Kidney (tissue), 14 donors: ENCODE results near the gene ANKS1B. TPM values are rescaled to one million over a fixed set of nuclear protein-coding genes. Genes with fewer than 3 reads are reported as not detected.

Source experiments
- DNase-seq, 5 donors: peaks; one replicate each; pipeline ENCODE4 v3.0.0-alpha.2; 2013 to 2020
- FAIRE-seq: peaks from 2 replicates; lab custom pipeline; 2012; peaks lifted over from hg19 to GRCh38; lab: Jason Lieb, UNC
- H3K27ac ChIP-seq, 2 donors: one replicate each; pipeline ENCODE4 v1.7.0; 2013; ENCODE audit warnings: low read depth in 2 of 2, low read length in 2 of 2, inconsistent platforms in 1 of 2
- H3K27me3 ChIP-seq: one replicate; pipeline ENCODE4 v1.7.1; 2013; ENCODE audit warnings: low read length, inconsistent platforms; ENCODE audit not compliant: control insufficient read depth, insufficient read depth
- H3K36me3 ChIP-seq, 3 donors: one replicate each; pipeline versions ENCODE4 v1.7.0 to v1.7.1; 2013; ENCODE audit warnings: low read length in 3 of 3, control low read depth in 1 of 3, inconsistent platforms in 1 of 3; ENCODE audit not compliant: insufficient read depth in 3 of 3, control insufficient read depth in 2 of 3
- H3K4me1 ChIP-seq, 3 donors: one replicate each; pipeline versions ENCODE4 v1.7.0 to v1.7.1; 2013; ENCODE audit warnings: low read length in 3 of 3, inconsistent platforms in 1 of 3, low read depth in 1 of 3; ENCODE audit not compliant: control insufficient read depth in 2 of 3, insufficient read depth in 2 of 3
- H3K4me3 ChIP-seq, 3 donors: one replicate each; pipeline versions ENCODE4 v1.7.0 to v1.8.1; 2013; ENCODE audit warnings: low read length in 3 of 3, control low read depth in 1 of 3, inconsistent platforms in 1 of 3
- H3K9ac ChIP-seq, 3 donors: one replicate each; pipeline versions ENCODE4 v1.7.0 to v1.7.1; 2013; ENCODE audit warnings: low read length in 3 of 3, control low read depth in 1 of 3, inconsistent platforms in 1 of 3
- H3K9me3 ChIP-seq, 3 donors: one replicate each; pipeline versions ENCODE4 v1.7.0 to v1.7.1; 2013; ENCODE audit warnings: low read length in 3 of 3, control low read depth in 1 of 3, inconsistent platforms in 1 of 3; ENCODE audit not compliant: control insufficient read depth in 2 of 3, insufficient read depth in 1 of 3
- CTCF ChIP-seq: IDR thresholded peaks from 3 replicates; pipeline ENCODE4 v1.5.1; 2012; ENCODE audit warnings: mild to moderate bottlenecking, moderate library complexity, borderline replicate concordance; ENCODE audit not compliant: insufficient read depth; ENCODE audit errors: extremely low read depth
- intact Hi-C: fragments of 100-400 bp; cut with DNase I; formaldehyde crosslinking; loops from one replicate; pipeline ENCODE4 v1.11.1; 2022
- polyA plus RNA-seq: library from polyadenylated mRNA; stranded (reverse); fragments of 350-450 nt; fragmentation: Illumina TruSeq; extraction: RNeasy Lipid Tissue Mini Kit (QIAGEN cat#74804); gene quantifications from one replicate; pipeline ENCODE4 v1.2.3, GENCODE V29; 2014; ENCODE audit warnings: low read depth, low replicate concordance; ENCODE audit not compliant: insufficient read depth
- total RNA-seq: library from RNA; stranded (reverse); fragmentation: NEBNext Ultra II Directional; extraction: Animal tissue kit (Norgen Biotek cat#: 25700); gene quantifications from one replicate; pipeline ENCODE4 v1.2.1, GENCODE V29; 2021
- donor health status: control.
- donor health status: control.
- donor health status: control.
- donor health status: control.
- donor health status: control.
- donor health status: DM: yes; HTN: yes; CAD: no.
- donor health status: Normal renal cell carcinoma (clear cell type).

The ANKS1B gene
- total and polyA plus RNA-seq, 2 donors from 2014 or later: 1.7 to 5.8 TPM

DNA sequence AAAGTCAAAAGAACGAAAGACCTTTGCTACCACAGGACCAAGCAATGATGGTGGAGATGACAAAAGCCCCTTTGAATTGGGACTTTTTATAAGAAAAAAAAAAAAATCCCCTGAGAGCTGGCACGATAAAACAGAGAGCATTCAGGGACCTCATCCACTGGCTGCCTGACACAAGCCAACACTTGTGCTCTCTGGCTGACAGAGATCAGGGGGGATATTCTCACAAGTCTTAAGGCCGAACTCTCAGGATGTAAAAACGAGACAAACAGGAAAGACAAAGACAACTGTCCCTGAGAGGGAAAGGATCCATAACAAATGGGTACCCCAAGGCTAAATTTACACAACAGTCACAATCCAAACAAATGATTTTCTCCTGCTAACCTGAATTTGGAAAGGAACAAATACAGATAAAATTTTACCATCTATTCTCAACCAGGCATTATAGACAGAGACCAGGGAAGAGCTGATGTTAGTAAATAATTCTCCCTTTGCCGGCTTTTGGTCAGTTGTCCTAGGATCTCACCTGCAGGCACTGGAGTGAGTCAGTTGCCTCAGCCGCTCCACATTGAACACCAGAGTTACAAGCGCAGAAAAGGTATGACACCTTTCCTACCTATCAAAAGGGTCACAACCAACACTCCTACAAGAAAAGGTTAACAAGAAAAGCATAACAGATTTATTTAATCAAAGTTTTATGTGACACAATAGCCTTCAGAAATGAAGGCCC lies 375.1 kb downstream of the ANKS1B start:
- TF ChIP-seq CTCF: no peak
- no peak for FAIRE-seq
- Histone ChIP-seq H3K27ac (no peak overlapping the region), H3K4me3 (no peak overlapping the region), H3K9me3 (no peaks in the 10 kb centered on the region), H3K9ac (no peak overlapping the region), H3K36me3 (no peaks in the 10 kb centered on the region), H3K27me3 (no peaks in the 10 kb centered on the region), H3K4me1 (no peaks in the 10 kb centered on the region)
- intact Hi-C loops: no loop called here
- no peak for DNase-seq

GRCh38 chr12:99600388-99600787 lies 384.3 kb downstream of the ANKS1B start:
- H3K27ac ChIP-seq: no peak overlapping the region

GRCh38 chr12:99598785-99599184 lies 386.0 kb downstream of the ANKS1B start:
- DNase-seq (no peak), FAIRE-seq (no peak)
- no peaks in the 10 kb centered on the region for H3K27me3 ChIP-seq
- intact Hi-C loops: no loop called here
- no peaks in the 10 kb centered on the region for H3K36me3 ChIP-seq
- no peak overlapping the region for H3K4me3 ChIP-seq
- TF ChIP-seq CTCF: no peak
- H3K27ac ChIP-seq: no peak overlapping the region
- H3K4me1 ChIP-seq: no peaks in the 10 kb centered on the region
- H3K9ac ChIP-seq: no peak overlapping the region
- no peaks in the 10 kb centered on the region for H3K9me3 ChIP-seq

More at GRCh38 chr12:99600388-99600787, 384.3 kb downstream of the ANKS1B start:
- no peaks in the 10 kb centered on the region for H3K9me3 ChIP-seq
- no peak overlapping the region for H3K4me3 ChIP-seq
- no peak for TF ChIP-seq CTCF
- intact Hi-C loops: no loop called here
- DNase-seq (peak in 2 of 5 donors; percentile 17 to 33), FAIRE-seq (no peak)
- H3K4me1 ChIP-seq: no peaks in the 10 kb centered on the region
- H3K9ac ChIP-seq: no peak overlapping the region
- H3K27me3 ChIP-seq: no peaks in the 10 kb centered on the region
- H3K36me3 ChIP-seq: no peaks in the 10 kb centered on the region
